ENCODE data around the gene ZNF778.

- TF ChIP-seq, protein P1, sequence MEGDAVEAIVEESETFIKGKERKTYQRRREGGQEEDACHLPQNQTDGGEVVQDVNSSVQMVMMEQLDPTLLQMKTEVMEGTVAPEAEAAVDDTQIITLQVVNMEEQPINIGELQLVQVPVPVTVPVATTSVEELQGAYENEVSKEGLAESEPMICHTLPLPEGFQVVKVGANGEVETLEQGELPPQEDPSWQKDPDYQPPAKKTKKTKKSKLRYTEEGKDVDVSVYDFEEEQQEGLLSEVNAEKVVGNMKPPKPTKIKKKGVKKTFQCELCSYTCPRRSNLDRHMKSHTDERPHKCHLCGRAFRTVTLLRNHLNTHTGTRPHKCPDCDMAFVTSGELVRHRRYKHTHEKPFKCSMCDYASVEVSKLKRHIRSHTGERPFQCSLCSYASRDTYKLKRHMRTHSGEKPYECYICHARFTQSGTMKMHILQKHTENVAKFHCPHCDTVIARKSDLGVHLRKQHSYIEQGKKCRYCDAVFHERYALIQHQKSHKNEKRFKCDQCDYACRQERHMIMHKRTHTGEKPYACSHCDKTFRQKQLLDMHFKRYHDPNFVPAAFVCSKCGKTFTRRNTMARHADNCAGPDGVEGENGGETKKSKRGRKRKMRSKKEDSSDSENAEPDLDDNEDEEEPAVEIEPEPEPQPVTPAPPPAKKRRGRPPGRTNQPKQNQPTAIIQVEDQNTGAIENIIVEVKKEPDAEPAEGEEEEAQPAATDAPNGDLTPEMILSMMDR (IDR thresholded peaks at IDR 0.05; ENCODE audit: insufficient read depth, low read length) = no peak
- TF ChIP-seq GABPA (IDR thresholded peaks at IDR 0.05; ENCODE audit: low read depth) = no peak
Observed at GRCh38 chr16:89286096-89286495, 68.6 kb downstream of the ZNF778 start.

All from HL-60 (cell line).